Suprapubic skin (tissue), 3 donors: ENCODE data around the gene F8.

ENCODE experiments used
- POLR2A ChIP-seq, 2 donors: fragments of 450-650 bp; IDR thresholded peaks; one replicate each; pipeline ENCODE4 v1.6.1; 2017; ENCODE audit warnings: antibody characterized with exemption in 2 of 2, mild to moderate bottlenecking in 2 of 2, moderate library complexity in 2 of 2
- TF ChIP-seq, protein P1 (sequence below), 2 donors: fragments of 200-600 bp in 1 of 2; fragments of 450-650 bp in 1 of 2; sonication (generic) in 1 of 2; IDR thresholded peaks; one replicate each; pipeline ENCODE4 v1.5.1; 2016 to 2019; ENCODE audit warnings: antibody characterized with exemption in 2 of 2, mild to moderate bottlenecking in 1 of 2, moderate library complexity in 1 of 2

DNA sequence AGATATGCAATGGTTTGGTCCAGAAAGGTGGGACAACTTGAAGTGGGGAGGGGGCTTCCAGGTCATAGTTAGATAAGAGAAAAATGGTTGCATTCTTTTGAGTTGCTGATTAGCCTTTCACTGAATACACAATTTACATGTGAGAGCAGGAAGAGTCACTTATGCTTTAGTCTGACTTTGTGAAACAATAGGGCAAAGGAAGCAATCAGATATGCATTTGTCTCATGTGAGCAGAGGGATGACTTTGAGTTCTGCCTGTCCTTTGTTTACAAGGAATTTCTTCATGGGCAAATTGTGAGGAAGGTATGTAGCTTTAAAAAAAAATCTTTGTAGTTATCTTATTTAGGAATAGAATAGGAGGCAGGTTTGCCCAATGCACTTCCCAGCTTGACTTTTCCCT, 201.0 kb downstream of the F8 start:
- TF ChIP-seq POLR2A (IDR thresholded peaks at IDR 0.05): no peak
- TF ChIP-seq, protein P1, sequence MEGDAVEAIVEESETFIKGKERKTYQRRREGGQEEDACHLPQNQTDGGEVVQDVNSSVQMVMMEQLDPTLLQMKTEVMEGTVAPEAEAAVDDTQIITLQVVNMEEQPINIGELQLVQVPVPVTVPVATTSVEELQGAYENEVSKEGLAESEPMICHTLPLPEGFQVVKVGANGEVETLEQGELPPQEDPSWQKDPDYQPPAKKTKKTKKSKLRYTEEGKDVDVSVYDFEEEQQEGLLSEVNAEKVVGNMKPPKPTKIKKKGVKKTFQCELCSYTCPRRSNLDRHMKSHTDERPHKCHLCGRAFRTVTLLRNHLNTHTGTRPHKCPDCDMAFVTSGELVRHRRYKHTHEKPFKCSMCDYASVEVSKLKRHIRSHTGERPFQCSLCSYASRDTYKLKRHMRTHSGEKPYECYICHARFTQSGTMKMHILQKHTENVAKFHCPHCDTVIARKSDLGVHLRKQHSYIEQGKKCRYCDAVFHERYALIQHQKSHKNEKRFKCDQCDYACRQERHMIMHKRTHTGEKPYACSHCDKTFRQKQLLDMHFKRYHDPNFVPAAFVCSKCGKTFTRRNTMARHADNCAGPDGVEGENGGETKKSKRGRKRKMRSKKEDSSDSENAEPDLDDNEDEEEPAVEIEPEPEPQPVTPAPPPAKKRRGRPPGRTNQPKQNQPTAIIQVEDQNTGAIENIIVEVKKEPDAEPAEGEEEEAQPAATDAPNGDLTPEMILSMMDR (IDR thresholded peaks at IDR 0.05): no peak
